ENCODE measurements around the gene SGSM1. TPM values are rescaled to one million over a fixed set of nuclear protein-coding genes. Genes with fewer than 3 reads are reported as not detected.

SGSM1 gene
- total RNA-seq, 2 donors from 2014 or later, result 0.19 to 0.20 TPM

DNA sequence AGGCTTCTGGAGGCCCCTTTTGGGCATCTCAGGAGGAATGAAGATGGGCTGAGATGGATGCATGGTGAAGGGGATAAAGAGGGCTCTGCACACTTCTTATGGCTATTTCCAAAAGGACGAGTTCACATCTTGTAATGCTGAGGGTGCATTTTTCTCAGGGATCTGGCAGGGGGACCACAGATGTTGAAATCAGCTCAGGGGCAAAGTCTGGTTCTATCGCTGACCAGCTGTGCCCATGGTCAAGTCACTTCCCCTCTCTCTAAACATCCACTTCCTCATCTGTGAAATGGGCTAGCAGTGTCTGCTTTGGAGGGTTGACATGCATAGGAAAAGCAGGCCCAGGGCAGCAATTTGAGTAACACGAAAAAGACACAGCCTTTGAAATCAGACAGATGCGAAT, 114.0 kb downstream of the SGSM1 start:
- DNase-seq (ENCODE audit: low spot score in 2 of 2) (no peak), ATAC-seq (no peak)
- Mint-ChIP-seq H3K9me3 (no peaks in the 10 kb centered on the region), H3K36me3 (no peaks in the 10 kb centered on the region), H3K27ac (no peak overlapping the region)

- ATAC-seq (no peak), DNase-seq (ENCODE audit: low spot score in 2 of 2) (no peak)
- H3K9me3 Mint-ChIP-seq, result no peaks in the 10 kb centered on the region
- H3K36me3 Mint-ChIP-seq, result no peaks in the 10 kb centered on the region
- H3K27ac Mint-ChIP-seq, result peak overlapping the region in 1 of 2 donors; percentile 12
Measured at GRCh38 chr22:24925586-24926427, 119.8 kb downstream of the SGSM1 start.

GRCh38 chr22:24926428-24926725, 120.4 kb downstream of the SGSM1 start:
- Mint-ChIP-seq H3K36me3 (no peaks in the 10 kb centered on the region), H3K27ac (peak overlapping the region in 1 of 2 donors; percentile 12), H3K9me3 (no peaks in the 10 kb centered on the region)
- ATAC-seq (no peak), DNase-seq (ENCODE audit: low spot score in 2 of 2) (no peak)

- no peak for DNase-seq (ENCODE audit: low spot score in 2 of 2)
- no peaks in the 10 kb centered on the region for H3K36me3 Mint-ChIP-seq
- no peaks in the 10 kb centered on the region for H3K9me3 Mint-ChIP-seq
- peak overlapping the region in 1 of 2 donors; percentile 12 for H3K27ac Mint-ChIP-seq
- ATAC-seq, result peak in 1 of 2 donors; percentile 76
Measured at GRCh38 chr22:24926849-24927579, 121.0 kb downstream of the SGSM1 start.

DNA sequence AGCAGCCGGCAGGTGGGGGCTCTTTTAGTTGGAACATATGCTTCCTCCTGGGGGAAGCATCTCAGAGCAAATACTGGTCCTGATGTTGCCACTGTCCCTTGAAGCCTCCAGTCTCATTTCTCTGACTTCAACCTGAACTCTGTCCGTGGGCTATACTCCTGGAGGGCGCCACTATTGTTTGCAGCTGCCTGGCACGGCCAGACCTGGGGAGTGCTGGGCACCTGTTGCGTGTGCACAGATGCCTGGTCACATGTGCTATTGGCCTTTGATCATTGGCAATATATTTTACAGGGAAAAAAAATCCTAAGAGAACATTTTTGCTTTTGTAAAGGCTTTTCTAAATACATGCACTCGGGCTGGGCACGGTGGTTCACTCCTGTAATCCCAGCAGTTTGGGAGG, 122.3 kb downstream of the SGSM1 start:
- ATAC-seq, result no peak
- Mint-ChIP-seq H3K9me3 (no peaks in the 10 kb centered on the region), H3K36me3 (no peaks in the 10 kb centered on the region), H3K27ac (no peak overlapping the region)
- DNase-seq (ENCODE audit: low spot score in 2 of 2), result no peak

- no peak overlapping the region for H3K27ac Mint-ChIP-seq
- ATAC-seq (no peak), DNase-seq (ENCODE audit: low spot score in 2 of 2) (no peak)
- H3K9me3 Mint-ChIP-seq, result no peaks in the 10 kb centered on the region
- H3K36me3 Mint-ChIP-seq, result no peaks in the 10 kb centered on the region
Measured at GRCh38 chr22:24930678-24931077, 124.7 kb downstream of the SGSM1 start.

DNA sequence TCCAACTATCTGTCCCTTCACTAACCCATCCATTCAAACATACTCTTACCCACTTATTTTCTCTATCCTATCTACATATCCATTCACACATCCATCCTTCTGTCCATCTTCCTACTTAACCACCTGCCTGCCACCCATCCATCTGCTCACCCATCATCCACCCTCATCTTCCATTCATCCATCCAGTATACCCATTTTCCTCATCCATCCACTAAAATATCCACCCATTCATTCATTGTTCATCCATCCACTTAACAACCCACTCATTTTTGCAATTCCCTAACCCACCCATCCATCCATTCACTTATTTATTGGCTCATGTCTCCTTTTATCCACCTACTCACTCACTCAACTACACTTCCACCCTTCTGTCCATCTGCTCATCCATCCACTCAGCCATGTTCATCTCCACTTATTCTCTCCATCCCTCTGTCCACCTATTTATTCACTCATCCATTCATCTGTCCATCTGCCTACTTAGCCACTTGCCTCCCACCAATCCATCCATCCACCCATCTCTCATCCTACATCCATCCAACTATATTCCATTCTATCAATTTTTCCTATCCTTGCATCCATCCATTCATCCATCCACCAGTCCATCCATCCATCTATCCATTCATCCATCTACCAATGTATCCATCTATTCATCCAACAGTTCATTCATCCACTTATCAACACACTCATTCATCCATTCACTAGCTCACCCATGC, 129.9 kb downstream of the SGSM1 start:
- H3K27ac Mint-ChIP-seq, result no peak overlapping the region
- ATAC-seq, result no peak
- no peaks in the 10 kb centered on the region for H3K9me3 Mint-ChIP-seq
- DNase-seq (ENCODE audit: low spot score in 2 of 2), result no peak
- H3K36me3 Mint-ChIP-seq, result no peaks in the 10 kb centered on the region

DNA sequence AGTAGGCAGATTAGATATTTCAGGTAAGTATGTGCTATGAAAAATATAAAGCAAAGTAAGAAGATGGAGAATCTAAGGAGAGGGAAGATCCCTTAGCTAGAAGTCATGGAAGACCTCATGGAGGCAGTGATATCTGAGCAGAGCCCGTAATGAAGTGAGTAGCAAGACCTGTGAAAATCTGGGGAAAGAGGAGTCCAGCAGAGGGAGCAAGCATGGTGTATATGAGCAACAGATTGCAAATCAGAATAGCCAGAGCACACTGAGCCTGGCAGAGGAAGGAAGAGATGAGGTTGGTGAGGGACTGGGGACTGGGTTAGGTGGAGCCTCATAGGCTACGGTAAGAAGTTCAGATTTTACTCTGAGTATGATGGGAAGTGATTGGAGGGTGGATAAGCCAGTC, 131.1 kb downstream of the SGSM1 start:
- Mint-ChIP-seq H3K27ac (no peak overlapping the region), H3K36me3 (no peaks in the 10 kb centered on the region), H3K9me3 (no peaks in the 10 kb centered on the region)
- ATAC-seq (no peak), DNase-seq (ENCODE audit: low spot score in 2 of 2) (no peak)

GRCh38 chr22:24938741-24939341, 132.8 kb downstream of the SGSM1 start:
- peak in 1 of 2 donors; percentile 48 for DNase-seq (ENCODE audit: low spot score in 2 of 2)
- ATAC-seq, result peak; percentile 33 to 56
- no peaks in the 10 kb centered on the region for H3K9me3 Mint-ChIP-seq
- no peaks in the 10 kb centered on the region for H3K36me3 Mint-ChIP-seq
- no peak overlapping the region for H3K27ac Mint-ChIP-seq

GRCh38 chr22:24942301-24942700, 136.3 kb downstream of the SGSM1 start:
- ATAC-seq, result no peak
- DNase-seq (ENCODE audit: low spot score in 2 of 2), result no peak
- Mint-ChIP-seq H3K36me3 (no peaks in the 10 kb centered on the region), H3K27ac (no peak overlapping the region), H3K9me3 (no peaks in the 10 kb centered on the region)

GRCh38 chr22:24944217-24944937, 138.4 kb downstream of the SGSM1 start:
- H3K36me3 Mint-ChIP-seq, result no peaks in the 10 kb centered on the region
- ATAC-seq (no peak), DNase-seq (ENCODE audit: low spot score in 2 of 2) (no peak)
- no peaks in the 10 kb centered on the region for H3K9me3 Mint-ChIP-seq
- peak overlapping the region in 1 of 2 donors; percentile 59 for H3K27ac Mint-ChIP-seq

- Mint-ChIP-seq H3K27ac (no peak overlapping the region), H3K9me3 (no peaks in the 10 kb centered on the region), H3K36me3 (no peaks in the 10 kb centered on the region)
- ATAC-seq (no peak), DNase-seq (ENCODE audit: low spot score in 2 of 2) (no peak)
Measured at GRCh38 chr22:24945430-24945829, 139.4 kb downstream of the SGSM1 start.

GRCh38 chr22:24947383-24947782, 141.4 kb downstream of the SGSM1 start:
- H3K36me3 Mint-ChIP-seq, result no peaks in the 10 kb centered on the region
- no peak for ATAC-seq
- H3K9me3 Mint-ChIP-seq, result no peaks in the 10 kb centered on the region

GRCh38 chr22:24947881-24948280, 141.9 kb downstream of the SGSM1 start:
- DNase-seq (ENCODE audit: low spot score in 2 of 2) (no peak), ATAC-seq (no peak)
- no peak overlapping the region for H3K27ac Mint-ChIP-seq
- no peaks in the 10 kb centered on the region for H3K9me3 Mint-ChIP-seq
- peaks cover 0 to under 1% of the 10 kb centered on the region in 2 donors for H3K36me3 Mint-ChIP-seq

More at GRCh38 chr22:24947383-24947782, 141.4 kb downstream of the SGSM1 start:
- H3K27ac Mint-ChIP-seq, result no peak overlapping the region
- no peak for DNase-seq (ENCODE audit: low spot score in 2 of 2)

DNA sequence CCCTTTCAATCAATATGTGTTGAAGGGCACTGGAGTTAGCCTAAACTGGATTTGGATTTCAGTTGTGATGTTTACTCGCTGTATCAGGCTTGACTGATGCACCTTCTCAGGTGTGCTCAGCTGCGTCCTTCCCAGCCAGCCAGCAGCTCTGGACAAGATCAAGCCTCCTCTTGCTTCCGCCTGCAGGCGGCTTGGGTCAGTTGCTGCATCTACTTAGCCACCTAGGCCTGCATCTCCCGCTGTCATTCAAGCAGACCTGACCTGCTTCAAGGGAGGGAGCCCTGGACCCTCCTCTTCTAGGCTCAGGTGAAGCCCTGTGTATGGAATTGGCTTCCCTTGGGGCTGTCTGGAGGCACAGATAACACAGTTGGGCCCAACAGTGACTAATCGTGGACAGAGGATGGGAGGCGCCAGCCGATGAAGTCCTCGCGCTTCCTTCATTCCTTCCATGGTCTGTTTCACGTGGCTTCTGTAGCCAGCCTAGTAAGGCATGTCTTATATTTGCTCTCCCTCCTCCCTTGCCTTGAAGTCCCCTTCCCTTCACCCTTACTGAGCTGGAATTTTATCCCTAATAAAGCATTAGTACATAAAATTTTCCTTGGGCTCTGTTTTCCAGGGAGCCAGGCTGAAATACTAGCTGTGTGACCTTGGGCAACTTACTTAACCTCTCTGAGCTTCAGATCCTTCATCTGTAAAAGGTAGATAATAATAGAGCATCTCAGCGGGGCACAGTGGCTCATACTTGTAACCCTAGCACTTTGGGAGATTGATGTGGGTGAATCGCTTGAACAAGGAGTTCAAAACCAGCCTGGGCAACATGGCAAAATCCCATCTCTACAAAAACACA, 142.6 kb downstream of the SGSM1 start:
- H3K9me3 Mint-ChIP-seq, result no peaks in the 10 kb centered on the region
- DNase-seq (ENCODE audit: low spot score in 2 of 2) (no peak), ATAC-seq (no peak)
- peaks cover 0 to 4% of the 10 kb centered on the region in 2 donors for H3K36me3 Mint-ChIP-seq
- no peak overlapping the region for H3K27ac Mint-ChIP-seq

Measured in activated naive CD4-positive, alpha-beta T cell treated with anti-CD3 and anti-CD28 coated beads, Interleukin-2, amount 50 U/mL, for 72 hours (primary cell).